ENCODE data around the gene MACROD2.

The MACROD2 gene

DNA sequence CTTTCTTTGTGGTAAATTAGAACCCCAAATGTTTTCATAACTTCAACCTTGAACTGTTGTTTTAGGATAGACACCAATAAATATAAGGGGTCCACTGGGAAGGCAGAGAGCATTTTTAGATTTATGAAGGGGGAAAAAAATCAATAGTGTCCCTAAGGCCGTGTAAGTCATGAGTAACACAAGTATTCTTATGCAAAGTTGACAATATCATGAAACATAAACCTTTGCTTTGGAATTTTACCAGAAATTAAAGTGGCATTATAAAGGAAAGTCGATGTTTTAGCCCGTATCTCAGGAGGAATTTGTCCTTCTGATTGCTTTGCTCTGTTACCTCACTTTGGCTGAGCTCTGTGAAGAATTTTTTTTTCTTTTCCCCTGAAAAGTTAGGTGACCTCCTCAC lies 737.0 kb downstream of the MACROD2 start:
- DNase-seq (ENCODE audit: low read depth in 3 of 3, low spot score in 1 of 3): no peak

DNA sequence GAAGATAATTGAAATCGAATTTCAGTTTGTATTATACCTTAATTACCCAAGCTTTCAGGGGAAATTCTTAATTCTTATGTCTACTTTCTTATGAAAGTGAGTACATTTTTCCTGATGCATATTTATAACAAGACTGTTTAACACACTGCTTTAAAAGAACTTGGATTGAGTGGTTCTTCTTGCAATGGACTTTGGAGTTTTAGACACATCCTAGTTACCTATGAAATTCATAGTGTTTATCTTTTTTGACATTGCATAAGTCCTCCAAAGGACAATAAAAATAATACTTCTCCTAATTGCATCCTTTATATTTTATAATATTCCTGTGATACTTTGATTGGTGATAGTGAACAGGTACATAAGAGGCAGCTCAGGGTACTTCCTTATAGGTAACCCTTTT lies 737.7 kb downstream of the MACROD2 start:
- no peak for DNase-seq (ENCODE audit: low read depth in 3 of 3, low spot score in 1 of 3)

DNA sequence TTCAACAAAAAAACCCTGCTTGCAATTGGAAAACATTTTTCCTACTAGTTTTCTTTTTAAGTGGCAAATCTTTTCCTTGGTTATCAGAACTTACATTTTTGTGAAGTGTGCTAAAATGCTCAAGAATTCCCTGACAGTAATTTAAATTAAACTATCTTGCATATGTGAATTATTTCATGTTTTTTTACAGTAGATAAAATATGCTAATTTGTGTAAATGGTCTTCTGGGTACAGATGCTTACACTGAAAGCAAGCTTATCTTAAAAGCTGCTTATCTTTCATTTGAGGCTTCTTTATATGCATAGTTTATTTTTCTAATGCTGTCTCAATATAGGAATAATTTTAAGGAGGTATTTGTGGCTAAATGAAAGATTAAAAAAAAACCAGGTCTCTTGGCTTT lies 745.1 kb downstream of the MACROD2 start:
- no peak for DNase-seq (ENCODE audit: low read depth in 3 of 3, low spot score in 1 of 3)

DNA sequence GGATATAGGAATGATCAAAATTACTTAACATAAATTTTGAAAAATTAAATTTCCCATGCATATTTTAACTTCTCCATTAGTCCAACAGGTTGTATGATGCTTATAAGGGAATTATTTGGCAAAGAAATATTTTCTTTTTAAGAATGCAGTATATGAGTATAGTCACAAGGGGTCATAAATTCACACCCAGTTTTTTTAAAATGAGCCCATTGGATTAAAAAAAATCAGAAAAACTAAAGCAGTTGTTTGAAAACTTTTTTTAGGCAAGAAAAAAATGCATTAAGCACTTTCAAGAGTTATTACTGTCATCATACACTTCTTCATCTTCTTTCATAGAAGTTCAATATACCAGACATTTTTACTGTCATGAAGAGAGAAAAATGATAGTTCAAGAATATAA lies 746.3 kb downstream of the MACROD2 start:
- no peak for DNase-seq (ENCODE audit: low read depth in 3 of 3, low spot score in 1 of 3)

DNA sequence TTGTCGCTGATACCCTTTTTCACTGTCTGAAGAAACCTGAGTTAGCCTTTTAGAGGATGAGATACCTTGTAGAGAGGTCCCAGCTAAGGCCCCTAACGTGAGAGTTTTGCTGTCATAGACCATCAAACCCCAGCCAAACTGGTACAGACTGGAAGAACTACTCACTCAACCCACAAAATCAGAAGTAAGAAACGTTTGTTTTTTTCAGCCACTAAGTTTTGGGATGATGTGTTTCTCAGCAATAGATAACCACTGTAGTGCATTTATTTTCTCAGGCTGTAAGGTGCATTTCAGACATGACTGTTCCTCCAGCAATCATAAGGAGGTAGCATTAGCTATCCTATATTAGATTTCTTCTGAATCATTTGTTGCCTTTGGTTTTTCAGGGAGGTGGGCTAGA lies 749.4 kb downstream of the MACROD2 start:
- no peak for DNase-seq (ENCODE audit: low read depth in 3 of 3, low spot score in 1 of 3)

DNA sequence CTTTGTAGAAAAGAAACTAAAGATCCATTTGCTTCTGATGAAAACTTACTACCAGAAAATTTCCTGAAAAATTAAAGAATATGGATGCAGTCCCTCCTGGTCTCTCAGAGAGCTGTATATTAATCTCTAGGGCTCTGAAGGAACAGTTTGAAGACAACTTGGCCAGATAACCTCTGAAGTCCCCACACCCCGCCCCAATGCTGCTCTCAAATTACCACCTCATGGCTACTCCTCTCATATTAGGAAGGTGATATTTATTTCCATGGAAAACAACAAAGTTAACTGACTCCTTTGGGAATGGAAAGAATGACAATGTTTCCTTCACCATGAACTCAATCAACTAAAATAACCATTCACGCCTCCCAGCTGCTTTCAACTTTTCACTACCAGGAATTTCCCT lies 750.5 kb downstream of the MACROD2 start:
- no peak for DNase-seq (ENCODE audit: low read depth in 3 of 3, low spot score in 1 of 3)

DNA sequence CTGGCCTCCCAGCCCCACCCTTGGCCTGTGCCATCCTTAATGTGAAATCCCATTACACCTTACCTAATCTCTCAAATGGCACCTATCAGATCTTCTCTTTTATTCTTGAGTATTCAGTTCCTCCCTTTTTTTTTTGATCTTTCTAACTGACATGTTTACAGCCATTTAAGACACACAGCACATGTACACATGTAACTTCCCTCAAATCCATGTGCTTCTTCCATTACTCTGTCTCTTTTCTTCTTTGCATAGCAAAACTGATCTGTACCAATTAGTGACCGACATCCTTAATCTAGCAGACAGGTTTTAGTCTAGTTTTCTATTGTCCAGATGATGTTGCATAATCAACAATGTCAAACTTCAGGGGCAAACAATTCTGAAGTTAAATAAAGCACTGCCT lies 755.9 kb downstream of the MACROD2 start:
- no peak for DNase-seq (ENCODE audit: low read depth in 3 of 3, low spot score in 1 of 3)

DNA sequence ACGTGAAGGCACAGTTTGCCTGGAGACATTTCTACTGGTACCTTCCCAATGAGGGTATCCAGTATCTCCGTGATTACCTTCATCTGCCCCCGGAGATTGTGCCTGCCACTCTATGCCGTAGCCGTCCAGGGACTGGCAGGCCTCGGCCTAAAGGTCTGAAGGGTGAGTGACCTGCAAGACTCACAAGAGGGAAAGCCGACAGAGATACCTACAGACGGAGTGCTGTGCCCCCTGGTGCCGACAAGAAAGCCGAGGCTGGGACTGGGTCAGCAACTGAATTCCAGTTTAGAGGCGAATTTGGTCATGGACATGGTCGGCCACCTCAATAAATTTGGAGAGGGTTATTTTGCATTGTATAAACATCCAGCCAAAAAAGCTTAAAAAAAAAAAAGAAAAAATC lies 762.4 kb downstream of the MACROD2 start:
- no peak for DNase-seq (ENCODE audit: low read depth in 3 of 3, low spot score in 1 of 3)

DNA sequence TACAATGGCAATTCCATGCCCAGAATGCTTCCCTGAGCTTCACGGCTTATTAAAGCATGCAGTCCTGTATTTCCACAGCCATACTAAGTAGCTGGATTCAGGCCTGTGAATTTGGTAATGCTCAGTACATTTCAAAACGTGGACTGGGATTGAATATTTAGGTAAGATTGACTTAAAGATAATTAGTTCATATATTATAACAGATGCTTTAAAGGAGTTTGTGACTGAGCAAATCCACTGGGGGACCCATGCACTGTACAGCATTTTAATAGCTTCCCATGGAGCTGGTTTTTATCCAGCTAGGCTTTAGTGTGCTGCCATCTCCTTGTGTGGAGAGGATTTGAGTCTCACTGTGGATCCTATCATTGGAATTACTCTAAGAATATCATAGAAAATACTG lies 763.0 kb downstream of the MACROD2 start:
- DNase-seq (ENCODE audit: low read depth in 3 of 3, low spot score in 1 of 3): no peak

DNA sequence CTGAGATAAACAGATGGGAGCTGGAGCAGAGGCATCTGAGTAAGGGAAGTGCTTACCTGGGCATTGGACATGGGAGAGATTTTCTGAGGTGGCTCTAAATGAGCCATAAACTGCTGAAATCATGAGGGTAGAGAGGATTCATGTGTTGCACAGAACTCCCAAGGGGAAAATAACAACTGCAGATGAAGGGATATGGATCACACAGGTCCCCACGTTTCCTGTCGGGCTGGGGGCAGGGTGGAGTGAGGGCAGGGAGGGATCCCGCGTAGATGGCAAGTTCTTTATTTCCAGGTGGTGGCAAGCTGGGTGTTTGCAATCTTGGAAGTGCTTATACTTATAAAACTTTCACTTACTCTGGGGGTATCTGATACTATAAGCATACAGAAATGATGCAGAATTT lies 764.7 kb downstream of the MACROD2 start:
- no peak for DNase-seq (ENCODE audit: low read depth in 3 of 3, low spot score in 1 of 3)

DNA sequence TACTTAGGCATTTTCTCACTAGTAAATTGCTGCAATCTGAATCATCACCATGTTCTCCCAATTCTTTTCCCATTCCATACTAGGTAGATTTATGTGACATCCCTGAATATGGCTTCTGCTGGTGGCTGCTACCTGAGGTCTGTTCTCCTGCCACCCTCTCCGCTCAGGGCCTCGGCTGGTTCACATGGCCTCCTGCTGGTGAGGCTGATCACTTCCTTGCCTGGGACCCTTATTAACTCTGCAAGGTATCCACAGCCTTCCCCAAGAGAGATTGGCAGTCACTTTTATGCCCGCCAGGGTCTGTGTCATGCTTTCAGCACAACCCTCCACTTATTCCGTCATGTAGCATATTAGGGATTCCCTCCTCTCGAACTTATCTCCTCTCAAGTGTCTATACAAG lies 766.6 kb downstream of the MACROD2 start:
- DNase-seq (ENCODE audit: low read depth in 3 of 3, low spot score in 1 of 3): no peak

DNA sequence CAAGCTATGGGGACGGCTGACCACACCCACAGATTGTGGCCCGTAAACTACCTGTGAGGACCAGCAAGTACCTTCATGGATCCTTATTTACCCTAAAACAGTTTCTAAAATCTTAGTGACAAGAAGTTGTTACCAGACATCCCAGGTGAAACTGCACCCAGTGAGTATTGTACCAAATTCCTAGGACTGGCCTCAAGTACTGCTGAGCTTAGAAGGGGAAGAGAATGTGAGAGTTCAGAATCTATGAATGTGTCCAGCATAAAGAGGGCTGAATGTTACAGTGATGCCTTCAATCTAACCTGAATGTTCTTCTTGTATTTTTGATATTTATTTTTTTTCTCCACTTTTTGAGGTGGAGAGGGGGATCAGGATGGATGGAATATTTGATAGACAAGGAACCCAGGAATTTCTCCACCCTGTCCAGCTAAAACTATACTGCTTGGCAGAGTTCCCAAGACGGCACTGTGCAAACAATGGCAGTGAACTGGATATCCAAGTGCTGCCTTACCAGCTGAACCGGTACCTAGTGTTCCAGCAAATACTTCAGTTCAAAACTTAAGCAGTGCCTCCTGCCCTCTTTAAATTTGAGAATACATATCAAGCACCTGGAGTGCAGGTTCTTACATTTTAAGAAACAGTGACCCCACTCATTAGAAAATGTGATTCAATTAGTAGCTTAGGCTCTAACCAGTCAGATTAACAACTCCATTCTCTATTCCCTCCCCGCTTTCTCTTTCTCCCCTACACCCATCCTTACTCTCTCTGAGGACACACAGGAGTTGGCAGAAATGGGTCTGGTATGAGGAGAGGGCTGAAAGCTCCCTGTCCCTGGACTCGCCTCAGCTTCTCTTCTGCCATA lies 769.4 kb downstream of the MACROD2 start:
- DNase-seq (ENCODE audit: low read depth in 3 of 3, low spot score in 1 of 3): no peak

DNA sequence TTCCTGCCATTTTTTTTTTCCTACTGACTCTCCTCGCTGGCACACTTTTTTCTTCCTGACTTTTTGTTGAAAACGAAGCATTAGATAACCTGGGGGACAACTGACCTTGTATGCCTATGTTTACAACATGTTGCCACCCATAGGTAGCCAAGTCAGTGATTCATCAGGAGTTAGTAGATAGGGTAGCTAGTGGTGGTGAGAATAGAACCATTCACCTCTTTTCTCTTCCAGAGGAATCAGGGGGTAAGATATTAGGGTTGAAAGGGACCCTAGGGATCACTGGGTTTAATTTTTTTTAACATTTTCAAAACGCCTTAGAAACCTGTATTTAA lies 770.0 kb downstream of the MACROD2 start:
- no peak for DNase-seq (ENCODE audit: low read depth in 3 of 3, low spot score in 1 of 3)

DNA sequence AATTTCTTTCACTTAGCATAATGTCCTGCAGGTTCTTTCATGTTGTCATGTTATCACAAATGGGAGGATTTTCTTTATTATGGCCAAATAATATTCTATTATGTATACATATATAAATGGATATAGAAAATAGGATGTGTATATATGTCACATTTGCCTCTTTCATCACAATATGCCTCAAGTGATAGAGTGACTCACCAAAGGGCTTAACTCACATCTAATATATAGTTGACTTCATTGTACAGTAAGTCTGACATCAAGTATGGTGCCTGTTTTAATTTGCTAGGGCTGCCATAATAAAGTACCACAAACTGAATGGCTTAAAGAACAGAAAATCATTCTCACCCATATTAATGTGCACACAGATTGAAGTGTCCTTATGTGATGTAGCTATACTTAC lies 778.2 kb downstream of the MACROD2 start:
- no peak for DNase-seq (ENCODE audit: low read depth in 3 of 3, low spot score in 1 of 3)

DNA sequence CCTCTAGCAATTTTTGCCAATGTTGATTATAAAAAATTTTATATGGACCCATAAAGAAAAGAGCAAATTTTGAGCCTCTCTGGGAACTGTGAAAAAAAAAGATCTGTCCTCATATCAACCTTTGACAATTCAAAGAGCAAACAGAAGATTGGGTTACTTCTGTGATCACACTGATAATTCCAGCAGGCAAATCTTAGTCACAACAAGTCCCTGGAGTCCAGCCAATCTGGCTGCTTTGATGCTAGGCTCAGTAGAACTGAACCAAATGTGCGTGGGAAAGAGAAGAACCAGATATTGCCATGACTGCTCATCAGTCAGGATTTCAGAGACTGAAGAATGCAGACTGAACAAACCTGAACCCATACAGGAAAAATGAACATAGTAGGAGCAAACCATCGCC lies 780.5 kb downstream of the MACROD2 start:
- DNase-seq (ENCODE audit: low read depth in 3 of 3, low spot score in 1 of 3): no peak

DNA sequence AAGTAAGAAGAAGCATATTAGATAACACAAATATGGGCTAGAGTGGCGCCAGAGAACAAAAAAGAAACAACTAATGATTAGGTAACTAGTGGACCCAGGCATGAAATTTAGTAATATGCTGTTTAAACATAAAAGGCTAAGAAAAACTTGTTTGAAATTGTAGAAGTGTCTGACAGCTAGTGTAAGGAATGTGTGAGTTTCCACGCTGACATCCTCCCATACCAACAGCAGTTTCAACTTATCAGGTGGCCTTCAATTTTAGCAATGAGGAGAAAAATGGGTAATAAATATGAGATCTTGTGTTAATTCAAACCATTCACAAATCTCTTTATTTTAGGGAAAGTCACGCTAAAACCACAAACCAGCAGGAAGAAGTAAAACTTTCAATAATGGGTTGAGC lies 782.3 kb downstream of the MACROD2 start:
- DNase-seq (ENCODE audit: low read depth in 3 of 3, low spot score in 1 of 3): no peak

DNA sequence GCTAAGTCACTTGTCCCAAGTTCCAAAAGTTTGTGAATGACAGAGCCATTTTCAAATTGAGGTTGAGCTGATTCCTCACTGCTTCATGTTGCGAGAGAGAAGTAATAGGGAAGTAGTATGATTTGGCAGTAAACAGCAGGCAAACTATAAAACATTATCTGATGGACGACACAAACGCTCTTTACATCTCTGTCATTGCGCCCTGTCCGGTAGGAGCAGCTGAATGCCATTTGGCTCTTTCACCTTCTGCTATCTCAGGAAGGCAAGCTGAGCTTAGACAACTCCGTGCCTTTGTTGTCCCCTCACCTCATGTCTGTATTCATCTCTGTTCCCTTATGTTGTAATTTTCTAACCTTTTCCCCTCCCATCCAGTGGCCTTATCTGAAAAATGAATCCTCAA lies 782.8 kb downstream of the MACROD2 start:
- DNase-seq (ENCODE audit: low read depth in 3 of 3, low spot score in 1 of 3): no peak

DNA sequence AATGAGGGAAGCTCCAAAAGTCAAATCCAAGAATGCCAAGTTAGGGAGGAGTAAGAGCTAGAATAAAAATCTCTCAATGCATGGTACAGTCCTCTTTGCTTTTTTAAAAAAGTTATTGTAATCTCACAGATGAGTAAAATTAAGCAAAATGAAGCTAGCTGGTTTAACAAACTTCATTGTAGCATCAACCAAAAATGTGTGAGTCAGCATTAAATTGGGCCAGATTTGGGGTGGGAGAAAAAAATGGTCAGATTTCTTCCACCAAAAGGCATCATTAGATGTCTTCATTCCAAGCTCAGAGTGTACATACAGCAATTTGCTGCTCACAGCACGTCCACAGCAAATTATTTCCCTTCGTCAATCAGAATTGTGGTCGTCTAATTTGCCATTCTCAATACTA lies 783.6 kb downstream of the MACROD2 start:
- no peak for DNase-seq (ENCODE audit: low read depth in 3 of 3, low spot score in 1 of 3)

DNA sequence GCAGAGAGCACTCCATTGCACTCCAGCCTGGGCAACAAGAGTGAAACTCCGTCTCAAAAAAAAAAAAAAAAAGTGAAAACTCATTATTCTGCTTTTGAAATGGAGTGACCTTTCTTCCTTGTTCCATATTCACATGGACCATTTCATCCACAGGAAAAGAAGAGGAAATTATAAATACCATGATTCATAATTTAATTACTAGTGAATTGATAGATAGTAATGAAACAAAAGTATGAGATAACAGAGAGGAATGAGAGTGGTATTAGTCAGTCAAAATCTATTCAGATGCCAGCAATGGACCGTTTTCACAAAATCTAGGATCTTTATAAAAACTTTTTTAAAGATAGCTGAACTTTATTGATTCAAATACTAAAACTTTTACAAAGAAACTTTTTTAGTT lies 785.2 kb downstream of the MACROD2 start:
- DNase-seq (ENCODE audit: low read depth in 3 of 3, low spot score in 1 of 3): no peak

DNA sequence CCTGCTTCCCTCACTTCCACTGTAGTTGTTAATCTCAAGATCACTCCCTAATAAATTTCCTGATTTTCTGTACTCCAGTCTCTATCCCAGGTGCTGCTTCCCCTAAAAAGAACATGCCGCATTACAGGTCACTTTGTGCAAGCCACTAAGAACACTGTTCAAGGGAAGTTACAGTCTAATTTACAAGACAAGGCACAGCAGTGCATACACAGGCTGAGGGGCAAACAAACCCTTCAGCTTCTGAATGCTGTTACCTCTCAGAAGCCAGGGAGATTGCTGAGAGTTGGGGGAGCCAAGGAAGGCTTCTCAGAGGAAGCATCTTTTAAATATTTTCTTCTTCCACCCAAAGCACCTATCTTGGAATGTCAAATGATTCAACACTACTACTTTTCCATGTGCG lies 787.4 kb downstream of the MACROD2 start:
- DNase-seq (ENCODE audit: low read depth in 3 of 3, low spot score in 1 of 3): no peak

DNA sequence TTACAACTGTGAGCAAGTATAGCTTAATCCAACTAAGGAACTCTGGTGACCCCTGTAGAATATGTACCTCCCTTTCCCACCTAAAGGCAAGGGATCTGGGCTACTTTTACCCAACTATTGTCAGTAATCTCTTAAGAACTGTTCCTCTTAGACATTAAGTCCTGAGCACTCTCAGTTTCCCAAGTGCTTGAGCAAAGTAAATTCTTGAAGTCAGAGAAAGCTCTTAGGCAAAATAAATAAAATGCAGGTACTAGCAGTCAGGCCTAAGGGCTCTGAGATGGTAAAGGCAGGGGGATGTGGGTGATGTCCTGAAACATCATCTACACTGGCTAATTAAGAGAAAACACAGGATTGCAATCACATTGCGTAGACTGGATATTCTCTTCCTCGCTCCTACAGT lies 788.5 kb downstream of the MACROD2 start:
- no peak for DNase-seq (ENCODE audit: low read depth in 3 of 3, low spot score in 1 of 3)

DNA sequence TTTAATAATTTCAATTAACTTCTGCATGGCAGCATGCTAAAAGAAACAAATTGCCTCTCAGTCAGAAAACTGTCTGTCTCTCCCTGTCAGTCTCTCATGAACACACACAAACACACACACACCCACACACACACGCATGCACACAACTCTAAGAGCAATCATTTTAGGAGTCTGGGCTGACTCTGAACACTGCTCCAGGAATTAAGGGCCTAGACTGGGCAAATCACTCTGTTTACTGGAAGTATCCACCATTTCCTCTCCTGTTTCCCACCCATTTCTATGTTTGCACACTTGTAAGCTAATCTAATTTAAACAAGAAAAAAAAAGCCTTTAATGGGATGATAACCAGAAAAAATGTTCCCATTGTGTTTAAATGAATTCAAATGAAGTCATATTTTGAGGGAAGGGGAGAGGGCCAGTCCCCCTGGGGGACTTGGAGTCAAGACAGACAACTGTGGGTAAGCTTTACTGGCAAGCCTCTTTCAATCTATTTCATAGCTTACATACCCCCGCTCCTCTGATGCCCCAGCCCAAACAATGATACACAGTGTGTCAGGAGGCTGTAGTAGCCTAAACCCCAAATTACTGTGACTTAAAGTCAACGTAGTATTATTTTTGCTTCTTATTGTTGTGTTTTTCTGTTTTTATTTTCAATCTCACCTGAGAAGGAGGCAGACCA lies 789.9 kb downstream of the MACROD2 start:
- no peak for DNase-seq (ENCODE audit: low read depth in 3 of 3, low spot score in 1 of 3)

DNA sequence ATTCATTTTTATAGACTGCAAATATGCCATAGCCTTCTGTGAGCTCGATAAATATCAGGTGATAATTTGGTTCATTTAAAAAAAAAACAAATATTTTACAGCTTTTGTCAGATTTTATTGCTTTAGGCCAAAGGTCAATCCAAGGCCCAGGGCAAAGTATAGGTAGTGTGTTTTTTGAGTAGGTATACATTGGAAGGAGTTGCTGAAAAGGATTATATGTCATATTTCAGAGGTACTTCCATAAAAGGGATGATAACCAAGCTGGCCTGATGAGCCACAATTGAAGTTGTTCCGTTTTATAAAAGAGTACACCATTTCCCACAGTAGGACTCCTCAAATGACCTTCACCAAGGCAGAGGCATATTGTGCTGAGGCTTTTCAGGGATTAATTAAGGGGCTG lies 794.9 kb downstream of the MACROD2 start:
- no peak for DNase-seq (ENCODE audit: low read depth in 3 of 3, low spot score in 1 of 3)
